H1 (cell line): ENCODE results near the gene CEL.

Experiments
- BRCA1 ChIP-seq: IDR thresholded peaks from 2 replicates; pipeline ENCODE4 v1.6.1; 2012; ENCODE audit warnings: low read depth, low read length, improper control_type of control experiment
- CHD2 ChIP-seq: IDR thresholded peaks from 2 replicates; pipeline ENCODE4 v1.6.1; 2012; ENCODE audit warnings: low read length, improper control_type of control experiment
- HDAC2 ChIP-seq, 2 experiments: fragments of 300-600 bp in 1 of 2; sonication (generic) in 1 of 2; IDR thresholded peaks; 2 replicates each; pipeline ENCODE4 v1.6.1; 2011 to 2012; ENCODE audit warnings: low read depth in 2 of 2, low read length in 2 of 2, mild to moderate bottlenecking in 2 of 2, moderate library complexity in 2 of 2, borderline replicate concordance in 1 of 2, inconsistent platforms in 1 of 2
- KDM1A ChIP-seq: fragments of 200-600, 300-600 bp; sonication (generic); IDR thresholded peaks from 2 replicates; pipeline ENCODE4 v1.7.1; 2016; ENCODE audit warnings: mild to moderate bottlenecking, low read length, borderline replicate concordance
- POLR2A ChIP-seq, 2 experiments: IDR thresholded peaks; 1 replicate in 1 of 2; 2 replicates in 1 of 2; pipeline ENCODE4 v1.6.1; 2011; ENCODE audit warnings: low read depth in 2 of 2, low read length in 2 of 2, mild to moderate bottlenecking in 2 of 2; ENCODE audit errors: control extremely low read depth in 1 of 2
- POLR2AphosphoS5 ChIP-seq: IDR thresholded peaks from 2 replicates; pipeline ENCODE4 v1.6.1; 2011; ENCODE audit warnings: low read depth, low read length
- RXRA ChIP-seq: IDR thresholded peaks from 2 replicates; pipeline ENCODE4 v1.6.1; 2011; ENCODE audit warnings: low read depth, mild to moderate bottlenecking, low read length, moderate library complexity; ENCODE audit not compliant: insufficient read depth

DNA sequence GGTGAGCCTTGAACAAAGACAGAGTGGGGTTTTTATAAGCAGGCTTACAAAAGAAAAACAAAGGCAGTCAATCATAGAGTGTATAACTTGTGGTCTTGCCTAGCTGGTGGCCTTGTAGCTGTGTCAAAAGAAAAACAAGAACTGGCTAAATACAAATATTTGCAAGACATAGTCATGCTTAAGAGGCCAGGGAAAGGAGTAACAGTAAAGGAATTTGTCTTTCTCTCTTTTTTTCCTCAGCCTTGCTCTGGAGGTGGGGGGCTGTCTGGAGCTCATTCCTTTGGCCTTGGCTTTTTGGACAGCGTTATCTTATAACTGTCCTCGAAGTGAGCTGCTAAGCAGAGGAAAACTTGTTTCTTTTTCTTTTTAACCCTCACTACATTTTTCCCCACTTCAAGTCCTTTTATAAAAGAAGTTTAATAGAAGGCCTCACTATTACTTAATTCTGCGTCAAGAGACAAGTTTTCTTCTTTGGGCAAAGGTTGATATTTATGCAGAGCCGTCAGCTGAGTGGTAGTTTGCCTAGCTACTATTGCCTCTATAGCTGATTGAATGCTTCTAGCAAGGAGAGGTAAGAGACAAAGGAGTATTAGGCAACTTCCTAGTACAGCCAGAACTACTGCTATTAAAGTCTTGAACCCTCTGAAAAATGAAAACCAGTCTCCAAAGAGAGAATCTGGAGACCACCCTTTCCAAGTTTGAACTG lies 14.3 kb downstream of the CEL start:
- no peak for TF ChIP-seq CHD2
- no peak for TF ChIP-seq POLR2A (IDR thresholded peaks at IDR 0.05; ENCODE audit: control extremely low read depth in 1 of 2, low read depth in 2 of 2, low read length in 2 of 2)
- no peak for TF ChIP-seq KDM1A
- TF ChIP-seq BRCA1 = no peak
- TF ChIP-seq RXRA = no peak
- TF ChIP-seq HDAC2 (IDR thresholded peaks at IDR 0.05; ENCODE audit: borderline replicate concordance in 1 of 2, low read depth in 2 of 2, low read length in 2 of 2) = no peak
- TF ChIP-seq POLR2AphosphoS5 = no peak
